Suprapubic skin (tissue), 4 donors: Measurements from ENCODE around the gene SSR1. TPM values are rescaled to one million over a fixed set of nuclear protein-coding genes. Genes with fewer than 3 reads are reported as not detected.

Experiments
- DNase-seq, 2 donors: peaks; one replicate each; pipeline ENCODE4 v3.0.0-alpha.2; 2019; ENCODE audit warnings: low spot score in 2 of 2
- H3K27ac ChIP-seq: fragments of 200-600 bp; sonication (generic); one replicate; pipeline ENCODE4 v1.5.1; 2019
- H3K27me3 ChIP-seq: fragments of 200-600 bp; sonication (generic); one replicate; pipeline ENCODE4 v1.5.1; 2019
- H3K36me3 ChIP-seq: fragments of 200-600 bp; sonication (generic); one replicate; pipeline ENCODE4 v1.5.1; 2019
- H3K4me1 ChIP-seq: fragments of 200-600 bp; sonication (generic); one replicate; pipeline ENCODE4 v1.5.1; 2019
- H3K4me3 ChIP-seq: fragments of 200-600 bp; sonication (generic); one replicate; pipeline ENCODE4 v1.5.1; 2019; ENCODE audit warnings: mild to moderate bottlenecking
- H3K9me3 ChIP-seq: fragments of 200-600 bp; sonication (generic); one replicate; pipeline ENCODE4 v1.5.1; 2019
- CTCF ChIP-seq, 2 donors: fragments of 200-600 bp in 1 of 2; fragments of 450-650 bp in 1 of 2; sonication (generic) in 1 of 2; IDR thresholded peaks; one replicate each; pipeline ENCODE4 v1.5.1; 2016 to 2019; ENCODE audit warnings: antibody characterized with exemption in 2 of 2, mild to moderate bottlenecking in 1 of 2, moderate library complexity in 1 of 2
- EP300 ChIP-seq: sonication (generic); formaldehyde crosslinking; IDR thresholded peaks from one replicate; pipeline ENCODE4 v1.6.1; 2017; ENCODE audit warnings: antibody characterized with exemption
- POLR2A ChIP-seq, 2 donors: fragments of 450-650 bp; IDR thresholded peaks; one replicate each; pipeline ENCODE4 v1.6.1; 2017; ENCODE audit warnings: antibody characterized with exemption in 2 of 2, mild to moderate bottlenecking in 2 of 2, moderate library complexity in 2 of 2
- POLR2AphosphoS5 ChIP-seq, 3 donors: sonication (generic); formaldehyde crosslinking; IDR thresholded peaks; one replicate each; pipeline ENCODE4 v1.6.1; 2017; ENCODE audit warnings: antibody characterized with exemption in 3 of 3
- WGBS: methylation state at CpG from one replicate; pipeline ENCODE4 v1.1.5; 2018; 5-methylcytosine and 5-hydroxymethylcytosine counted together
- total RNA-seq, 4 donors: library from RNA; depleted of rRNA; stranded (reverse); fragments of >200 nt; gene quantifications; one replicate each; pipeline ENCODE4 v1.1.0, GENCODE V29; 2016

The SSR1 gene
- total RNA-seq, 4 donors from 2014 or later = 28.9 to 74.6 (median 39.2) TPM

DNA sequence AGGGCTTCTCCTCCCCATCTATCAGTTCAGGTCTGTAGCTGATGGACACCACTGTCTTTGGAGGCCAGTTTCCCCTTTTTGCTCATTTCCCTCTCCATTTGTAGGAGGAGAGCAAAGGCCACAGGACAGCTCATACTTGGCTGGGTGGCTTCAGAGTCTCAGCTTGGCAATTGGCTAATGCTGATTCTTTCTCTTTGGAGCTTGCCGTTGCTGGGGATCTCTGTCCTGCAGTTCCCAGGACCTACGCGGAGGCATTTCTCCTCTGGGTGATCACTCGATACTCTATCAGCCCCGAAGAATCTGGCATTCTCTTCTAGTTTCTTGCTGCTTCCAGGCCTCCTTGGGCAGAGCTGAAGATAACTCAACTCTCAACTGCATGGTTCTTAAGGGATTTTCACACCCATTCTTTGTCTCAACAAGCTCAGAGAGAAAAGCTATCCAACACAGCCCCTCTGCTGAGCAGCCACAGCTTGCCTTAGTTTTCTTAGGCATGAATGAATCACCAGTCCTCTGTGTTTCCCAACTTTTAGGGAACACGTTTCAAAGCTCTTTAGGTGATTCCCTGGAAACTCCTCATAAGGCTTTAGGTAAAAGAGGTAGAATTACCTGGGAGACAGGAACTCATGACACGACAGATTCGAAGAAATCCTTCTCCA, 19.2 kb upstream of the SSR1 start:
- H3K27ac ChIP-seq = no peak overlapping the region
- no peak overlapping the region for H3K4me3 ChIP-seq
- DNase-seq = no peak
- no peaks in the 10 kb centered on the region for H3K9me3 ChIP-seq
- TF ChIP-seq POLR2A (IDR thresholded peaks at IDR 0.05) (no peak), POLR2AphosphoS5 (IDR thresholded peaks at IDR 0.05) (no peak), CTCF (IDR thresholded peaks at IDR 0.05) (no peak), EP300 (no peak)
- H3K27me3 ChIP-seq = no peaks in the 10 kb centered on the region
- 50% methylated on average over 8 of the region's 8 CpGs for WGBS
- no peaks in the 10 kb centered on the region for H3K36me3 ChIP-seq
- H3K4me1 ChIP-seq = no peaks in the 10 kb centered on the region

GRCh38 chr6:7331452-7331851, 18.5 kb upstream of the SSR1 start:
- DNase-seq = no peak
- WGBS = 90% methylated on average over 7 of the region's 7 CpGs
- no peaks in the 10 kb centered on the region for H3K27me3 ChIP-seq
- no peak overlapping the region for H3K4me3 ChIP-seq
- H3K4me1 ChIP-seq = no peaks in the 10 kb centered on the region
- no peak for TF ChIP-seq CTCF (IDR thresholded peaks at IDR 0.05)
- TF ChIP-seq POLR2A (IDR thresholded peaks at IDR 0.05) = no peak
- TF ChIP-seq POLR2AphosphoS5 (IDR thresholded peaks at IDR 0.05) = no peak
- no peak for TF ChIP-seq EP300
- no peaks in the 10 kb centered on the region for H3K9me3 ChIP-seq
- no peak overlapping the region for H3K27ac ChIP-seq
- H3K36me3 ChIP-seq = no peaks in the 10 kb centered on the region

- WGBS = 52% methylated on average over 2 of the region's 2 CpGs
- DNase-seq = no peak
- Histone ChIP-seq H3K4me3 (no peak overlapping the region), H3K36me3 (no peaks in the 10 kb centered on the region), H3K27me3 (no peaks in the 10 kb centered on the region), H3K27ac (no peak overlapping the region), H3K4me1 (no peaks in the 10 kb centered on the region), H3K9me3 (no peaks in the 10 kb centered on the region)
- TF ChIP-seq POLR2AphosphoS5 (IDR thresholded peaks at IDR 0.05) (no peak), CTCF (IDR thresholded peaks at IDR 0.05) (no peak), POLR2A (IDR thresholded peaks at IDR 0.05) (no peak), EP300 (no peak)
Measured at GRCh38 chr6:7328243-7328642, 15.2 kb upstream of the SSR1 start.

DNA sequence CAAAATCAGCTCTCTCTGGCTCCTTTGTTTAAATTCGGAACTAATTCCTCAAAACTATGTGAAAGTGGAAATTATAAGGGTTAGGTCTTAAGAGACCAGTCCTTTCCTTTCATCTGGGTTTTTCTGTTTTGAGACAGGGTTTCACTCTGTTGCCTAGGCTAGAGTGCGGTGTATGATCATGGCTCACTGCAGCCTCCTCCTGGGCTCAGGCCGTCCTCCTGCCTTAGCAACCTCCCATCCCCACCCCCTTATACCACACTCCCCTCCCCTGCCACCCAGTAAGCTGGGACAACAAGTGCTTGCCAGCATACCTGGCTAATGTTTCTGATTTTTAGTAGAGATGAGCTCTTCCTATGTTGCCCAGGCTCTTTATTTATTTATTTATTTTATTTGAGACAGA, 12.8 kb upstream of the SSR1 start:
- Histone ChIP-seq H3K27me3 (no peaks in the 10 kb centered on the region), H3K9me3 (no peaks in the 10 kb centered on the region), H3K27ac (no peak overlapping the region), H3K4me1 (no peaks in the 10 kb centered on the region), H3K4me3 (no peak overlapping the region), H3K36me3 (no peaks in the 10 kb centered on the region)
- WGBS = 84% methylated on average over 3 of the region's 3 CpGs
- TF ChIP-seq CTCF (IDR thresholded peaks at IDR 0.05) (no peak), EP300 (no peak), POLR2AphosphoS5 (IDR thresholded peaks at IDR 0.05) (no peak), POLR2A (IDR thresholded peaks at IDR 0.05) (no peak)
- DNase-seq = no peak

DNA sequence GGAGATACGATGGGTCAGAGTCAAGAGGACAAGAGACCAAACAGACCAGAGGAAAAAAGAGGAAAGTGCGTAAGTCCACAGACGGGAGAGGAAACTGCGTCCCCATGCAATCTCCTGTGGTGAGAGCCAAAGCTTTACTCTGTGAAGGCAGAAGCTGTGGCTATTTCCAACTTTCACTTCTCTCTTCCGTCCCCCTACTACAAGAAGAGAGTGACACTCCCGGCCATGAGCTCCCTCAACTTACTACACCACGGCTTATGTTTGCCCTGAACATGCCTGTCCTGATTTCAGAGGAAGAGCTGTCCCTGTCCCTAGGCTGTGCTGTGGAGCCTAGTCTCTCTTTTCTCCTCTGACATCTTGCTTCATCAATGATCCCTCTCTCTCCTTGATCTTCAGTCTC, 11.5 kb upstream of the SSR1 start:
- WGBS = 62% methylated on average over 7 of the region's 7 CpGs
- H3K27ac ChIP-seq = no peak overlapping the region
- no peak for DNase-seq
- H3K4me3 ChIP-seq = no peak overlapping the region
- no peaks in the 10 kb centered on the region for H3K27me3 ChIP-seq
- no peaks in the 10 kb centered on the region for H3K36me3 ChIP-seq
- H3K4me1 ChIP-seq = no peaks in the 10 kb centered on the region
- TF ChIP-seq POLR2AphosphoS5 (IDR thresholded peaks at IDR 0.05) (no peak), EP300 (no peak), POLR2A (IDR thresholded peaks at IDR 0.05) (no peak), CTCF (IDR thresholded peaks at IDR 0.05) (no peak)
- no peaks in the 10 kb centered on the region for H3K9me3 ChIP-seq
